Measurements from ENCODE around the gene SAMD1.

Gene SAMD1

GRCh38 chr19:14090509-14091080 lies at the start of gene SAMD1:
Gene SAMD1 (minus strand): TSS chr19:14090751.
- H3K36me3 ChIP-seq (ENCODE audit: insufficient read depth, low read length), result peaks cover 22% of the 10 kb centered on the region
- TF ChIP-seq EZH2 (IDR thresholded peaks at IDR 0.05), result no peak
- no peak for TF ChIP-seq POLR2AphosphoS5 (IDR thresholded peaks at IDR 0.05; ENCODE audit: borderline replicate concordance, low read depth, low read length)
- no peak for TF ChIP-seq FOXP2 (optimal IDR thresholded peaks at IDR 0.05; ENCODE audit: control extremely low read depth, extremely low read length, insufficient read depth)

GRCh38 chr19:14139944-14140343 lies 49.4 kb upstream of the SAMD1 start:
- H3K4me3 ChIP-seq, result 0 out of 2 replicates have a peak overlapping the region, but pooled peaks have one; percentile 1
- DNase-seq (ENCODE audit: low read depth, low spot score), result no peak
- TF ChIP-seq POLR2AphosphoS5 (IDR thresholded peaks at IDR 0.05; ENCODE audit: borderline replicate concordance, low read depth, low read length) (no peak), EZH2 (IDR thresholded peaks at IDR 0.05) (no peak), FOXP2 (optimal IDR thresholded peaks at IDR 0.05; ENCODE audit: control extremely low read depth, extremely low read length, insufficient read depth) (no peak)

More at GRCh38 chr19:14090509-14091080, at the start of gene SAMD1:
- Histone ChIP-seq H3K9ac (ENCODE audit: insufficient read length) (peak within 1 kb of the TSS; percentile 69), H3K9me3 (ENCODE audit: low read depth, low read length) (0 out of 2 replicates have a peak, but pooled peaks cover 5% of the 10 kb centered on the region), H3K27ac (peak within 1 kb of the TSS; percentile 74), H3K4me3 (peak within 1 kb of the TSS; percentile 82)
- DNase-seq (ENCODE audit: low read depth, low spot score), result no peak

GRCh38 chr19:14138576-14139265 lies 48.2 kb upstream of the SAMD1 start:
- Histone ChIP-seq H3K9me3 (ENCODE audit: low read depth, low read length) (no peaks in the 10 kb centered on the region), H3K4me3 (no peak overlapping the region), H3K36me3 (ENCODE audit: insufficient read depth, low read length) (no peaks in the 10 kb centered on the region), H3K9ac (ENCODE audit: insufficient read length) (no peak overlapping the region), H3K27ac (0 out of 2 replicates have a peak overlapping the region, but pooled peaks have one; percentile 27)
- TF ChIP-seq EZH2 (IDR thresholded peaks at IDR 0.05) (no peak), FOXP2 (optimal IDR thresholded peaks at IDR 0.05; ENCODE audit: control extremely low read depth, extremely low read length, insufficient read depth) (no peak), POLR2AphosphoS5 (IDR thresholded peaks at IDR 0.05; ENCODE audit: borderline replicate concordance, low read depth, low read length) (no peak)
- no peak for DNase-seq (ENCODE audit: low read depth, low spot score)

More at GRCh38 chr19:14139944-14140343, 49.4 kb upstream of the SAMD1 start:
- Histone ChIP-seq H3K36me3 (ENCODE audit: insufficient read depth, low read length) (no peaks in the 10 kb centered on the region), H3K9ac (ENCODE audit: insufficient read length) (no peak overlapping the region), H3K27ac (no peak overlapping the region), H3K9me3 (ENCODE audit: low read depth, low read length) (no peaks in the 10 kb centered on the region)

GRCh38 chr19:14136509-14137281 lies 46.1 kb upstream of the SAMD1 start, which contains the start of gene ASF1B:
Gene ASF1B (minus strand): TSS chr19:14136589. CDS start chr19:14136456, 133 bp downstream.
- Histone ChIP-seq H3K36me3 (ENCODE audit: insufficient read depth, low read length) (no peaks in the 10 kb centered on the region), H3K4me3 (peak within 1 kb of the TSS; percentile 93), H3K9ac (ENCODE audit: insufficient read length) (peak within 1 kb of the TSS; percentile 89), H3K9me3 (ENCODE audit: low read depth, low read length) (no peaks in the 10 kb centered on the region), H3K27ac (peak within 1 kb of the TSS; percentile 61; the same call in 1 of the 2 replicates)
- TF ChIP-seq POLR2AphosphoS5 (IDR thresholded peaks at IDR 0.05; ENCODE audit: borderline replicate concordance, low read depth, low read length) (peak; percentile 88), EZH2 (IDR thresholded peaks at IDR 0.05) (no peak), FOXP2 (optimal IDR thresholded peaks at IDR 0.05; ENCODE audit: control extremely low read depth, extremely low read length, insufficient read depth) (no peak)
- peak; percentile 98 for DNase-seq (ENCODE audit: low read depth, low spot score)

- Histone ChIP-seq H3K4me3 (peak overlapping the region; percentile 93), H3K36me3 (ENCODE audit: insufficient read depth, low read length) (no peaks in the 10 kb centered on the region), H3K9ac (ENCODE audit: insufficient read length) (peak overlapping the region; percentile 82), H3K9me3 (ENCODE audit: low read depth, low read length) (no peaks in the 10 kb centered on the region), H3K27ac (no peak overlapping the region)
- DNase-seq (ENCODE audit: low read depth, low spot score), result no peak
- no peak for TF ChIP-seq EZH2 (IDR thresholded peaks at IDR 0.05)
- TF ChIP-seq FOXP2 (optimal IDR thresholded peaks at IDR 0.05; ENCODE audit: control extremely low read depth, extremely low read length, insufficient read depth), result no peak
- TF ChIP-seq POLR2AphosphoS5 (IDR thresholded peaks at IDR 0.05; ENCODE audit: borderline replicate concordance, low read depth, low read length), result no peak
Observed at GRCh38 chr19:14135985-14136508, 45.5 kb upstream of the SAMD1 start.

GRCh38 chr19:14135355-14135754 lies 44.8 kb upstream of the SAMD1 start:
- no peak overlapping the region for H3K27ac ChIP-seq
- TF ChIP-seq EZH2 (IDR thresholded peaks at IDR 0.05), result no peak
- no peak for TF ChIP-seq FOXP2 (optimal IDR thresholded peaks at IDR 0.05; ENCODE audit: control extremely low read depth, extremely low read length, insufficient read depth)
- TF ChIP-seq POLR2AphosphoS5 (IDR thresholded peaks at IDR 0.05; ENCODE audit: borderline replicate concordance, low read depth, low read length), result no peak
- H3K9me3 ChIP-seq (ENCODE audit: low read depth, low read length), result no peaks in the 10 kb centered on the region
- H3K9ac ChIP-seq (ENCODE audit: insufficient read length), result peak overlapping the region; percentile 82
- H3K4me3 ChIP-seq, result peak overlapping the region; percentile 93
- DNase-seq (ENCODE audit: low read depth, low spot score), result no peak
- no peaks in the 10 kb centered on the region for H3K36me3 ChIP-seq (ENCODE audit: insufficient read depth, low read length)

- no peak for DNase-seq (ENCODE audit: low read depth, low spot score)
- H3K27ac ChIP-seq, result no peak overlapping the region
- no peak overlapping the region for H3K4me3 ChIP-seq
- no peaks in the 10 kb centered on the region for H3K36me3 ChIP-seq (ENCODE audit: insufficient read depth, low read length)
- no peaks in the 10 kb centered on the region for H3K9me3 ChIP-seq (ENCODE audit: low read depth, low read length)
- no peak overlapping the region for H3K9ac ChIP-seq (ENCODE audit: insufficient read length)
- TF ChIP-seq FOXP2 (optimal IDR thresholded peaks at IDR 0.05; ENCODE audit: control extremely low read depth, extremely low read length, insufficient read depth) (no peak), EZH2 (IDR thresholded peaks at IDR 0.05) (no peak), POLR2AphosphoS5 (IDR thresholded peaks at IDR 0.05; ENCODE audit: borderline replicate concordance, low read depth, low read length) (no peak)
Observed at GRCh38 chr19:14127929-14128509, 37.5 kb upstream of the SAMD1 start.
